Iris pigment epithelial cell (primary cell): ENCODE measurements around the gene PDIA2.
A peak's percentile ranks its signal among the peaks of the same experiment; 100 is the strongest.
"Not testable (repeated sequence)": the region's sequence is repeated elsewhere in the genome, so short reads cannot be mapped to it uniquely, and the experiment has no call there.

Experiments used
- DNase-seq: peaks from one replicate; pipeline ENCODE4 v3.0.0-alpha.2; 2011; ENCODE audit warnings: low read depth

PDIA2 gene, protein sequence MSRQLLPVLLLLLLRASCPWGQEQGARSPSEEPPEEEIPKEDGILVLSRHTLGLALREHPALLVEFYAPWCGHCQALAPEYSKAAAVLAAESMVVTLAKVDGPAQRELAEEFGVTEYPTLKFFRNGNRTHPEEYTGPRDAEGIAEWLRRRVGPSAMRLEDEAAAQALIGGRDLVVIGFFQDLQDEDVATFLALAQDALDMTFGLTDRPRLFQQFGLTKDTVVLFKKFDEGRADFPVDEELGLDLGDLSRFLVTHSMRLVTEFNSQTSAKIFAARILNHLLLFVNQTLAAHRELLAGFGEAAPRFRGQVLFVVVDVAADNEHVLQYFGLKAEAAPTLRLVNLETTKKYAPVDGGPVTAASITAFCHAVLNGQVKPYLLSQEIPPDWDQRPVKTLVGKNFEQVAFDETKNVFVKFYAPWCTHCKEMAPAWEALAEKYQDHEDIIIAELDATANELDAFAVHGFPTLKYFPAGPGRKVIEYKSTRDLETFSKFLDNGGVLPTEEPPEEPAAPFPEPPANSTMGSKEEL

GRCh38 chr16:283033-283805 lies at the start of gene PDIA2:
TSS of gene PDIA2 (plus strand) at chr16:283164. CDS start at chr16:283170, 6 bp downstream.
- DNase-seq = no peak

DNA sequence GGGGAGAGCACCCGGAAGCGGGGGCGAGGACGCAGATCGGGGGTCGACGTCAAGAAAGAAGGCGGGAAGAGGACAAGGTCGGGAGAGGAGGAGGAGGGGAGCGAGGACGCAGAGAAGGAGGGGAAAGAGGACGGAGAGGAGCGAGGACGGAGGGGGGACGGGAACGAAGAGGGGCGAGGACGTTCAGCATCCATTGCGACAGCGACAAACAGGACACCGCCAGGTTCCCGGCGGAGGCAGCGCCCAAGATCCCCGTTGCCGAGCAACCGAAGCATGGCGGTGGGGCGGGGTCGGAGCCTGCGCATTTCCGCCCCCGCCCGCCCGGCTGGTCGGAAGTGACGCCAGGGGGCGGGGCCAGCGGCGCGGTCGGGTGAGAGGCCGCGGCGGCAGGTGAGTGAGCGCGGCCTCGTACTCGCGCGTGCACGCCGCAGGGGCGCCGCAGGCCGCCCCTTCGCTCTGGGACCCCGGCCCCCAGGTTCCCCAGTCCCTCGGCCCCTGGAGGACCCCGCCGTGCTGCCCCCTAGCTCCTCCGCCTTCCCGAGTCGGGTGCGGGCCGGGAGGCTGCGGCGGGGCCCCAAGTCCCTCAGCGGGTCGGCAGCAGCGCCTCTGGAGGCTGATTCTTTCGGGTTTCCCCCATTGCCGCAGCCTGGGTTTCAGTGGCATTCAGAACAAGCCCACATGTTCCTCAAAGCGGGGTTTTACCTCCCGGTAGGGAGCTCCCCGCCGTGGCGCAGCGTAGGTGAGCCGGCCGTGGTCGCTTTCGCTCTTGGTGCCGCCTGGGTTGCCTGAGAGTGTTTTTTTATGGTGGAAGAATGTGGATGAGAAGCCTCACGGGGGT lies 48.3 kb upstream of the PDIA2 start, which contains the start of gene FAM234A:
Gene FAM234A (plus strand): TSS at position 354 of the 838 bp plus-strand sequence. CDS start 19,593 bp downstream, outside the sequence.
- peak; percentile 88 for DNase-seq

DNA sequence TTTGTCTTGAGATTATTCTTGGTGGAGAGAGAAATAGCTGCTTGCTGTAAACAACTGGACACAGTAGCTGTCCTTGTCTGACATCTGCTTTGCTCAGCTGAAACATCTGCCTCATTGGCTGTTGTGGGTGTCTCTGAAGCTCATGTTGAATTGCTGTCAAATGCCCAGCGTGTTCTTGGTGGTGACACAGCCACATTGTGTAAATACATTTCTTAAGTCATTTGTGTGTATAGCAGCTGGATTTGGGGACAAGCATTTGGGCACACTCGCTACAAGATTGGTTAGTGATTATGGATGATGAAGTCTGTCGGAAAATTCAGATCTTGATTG lies 43.1 kb upstream of the PDIA2 start:
- DNase-seq = no peak

- DNase-seq = no peak
These were observed 42.4 kb upstream of the PDIA2 start for GRCh38 chr16:240559-240958.

GRCh38 chr16:242281-242680 lies 40.7 kb upstream of the PDIA2 start:
- no peak for DNase-seq

- DNase-seq = no peak
These were observed 39.6 kb upstream of the PDIA2 start for GRCh38 chr16:243348-243747.

DNA sequence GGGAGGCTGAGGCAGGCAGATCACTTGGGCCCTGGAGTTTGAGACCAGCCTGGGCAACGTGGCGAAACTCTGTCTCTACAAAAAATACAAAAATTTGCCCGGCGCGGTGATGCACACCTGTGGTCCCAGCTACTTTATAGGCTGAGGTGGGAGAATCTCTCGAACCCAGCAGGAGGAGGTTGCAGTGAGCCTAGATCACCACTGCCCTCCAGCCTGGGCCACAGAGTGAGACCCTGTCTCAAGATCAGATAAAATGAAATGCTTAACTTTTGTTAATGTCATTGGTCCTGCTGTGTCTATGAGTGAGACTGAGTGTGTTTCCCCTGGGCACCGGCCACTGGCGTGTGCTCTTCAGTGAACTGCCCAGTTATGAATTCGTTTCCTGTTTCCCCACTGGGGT lies 37.9 kb upstream of the PDIA2 start:
- no peak for DNase-seq

GRCh38 chr16:247027-247426 lies 35.9 kb upstream of the PDIA2 start:
- no peak for DNase-seq

- DNase-seq = no peak
These were observed 33.5 kb upstream of the PDIA2 start for GRCh38 chr16:249431-249830.

DNA sequence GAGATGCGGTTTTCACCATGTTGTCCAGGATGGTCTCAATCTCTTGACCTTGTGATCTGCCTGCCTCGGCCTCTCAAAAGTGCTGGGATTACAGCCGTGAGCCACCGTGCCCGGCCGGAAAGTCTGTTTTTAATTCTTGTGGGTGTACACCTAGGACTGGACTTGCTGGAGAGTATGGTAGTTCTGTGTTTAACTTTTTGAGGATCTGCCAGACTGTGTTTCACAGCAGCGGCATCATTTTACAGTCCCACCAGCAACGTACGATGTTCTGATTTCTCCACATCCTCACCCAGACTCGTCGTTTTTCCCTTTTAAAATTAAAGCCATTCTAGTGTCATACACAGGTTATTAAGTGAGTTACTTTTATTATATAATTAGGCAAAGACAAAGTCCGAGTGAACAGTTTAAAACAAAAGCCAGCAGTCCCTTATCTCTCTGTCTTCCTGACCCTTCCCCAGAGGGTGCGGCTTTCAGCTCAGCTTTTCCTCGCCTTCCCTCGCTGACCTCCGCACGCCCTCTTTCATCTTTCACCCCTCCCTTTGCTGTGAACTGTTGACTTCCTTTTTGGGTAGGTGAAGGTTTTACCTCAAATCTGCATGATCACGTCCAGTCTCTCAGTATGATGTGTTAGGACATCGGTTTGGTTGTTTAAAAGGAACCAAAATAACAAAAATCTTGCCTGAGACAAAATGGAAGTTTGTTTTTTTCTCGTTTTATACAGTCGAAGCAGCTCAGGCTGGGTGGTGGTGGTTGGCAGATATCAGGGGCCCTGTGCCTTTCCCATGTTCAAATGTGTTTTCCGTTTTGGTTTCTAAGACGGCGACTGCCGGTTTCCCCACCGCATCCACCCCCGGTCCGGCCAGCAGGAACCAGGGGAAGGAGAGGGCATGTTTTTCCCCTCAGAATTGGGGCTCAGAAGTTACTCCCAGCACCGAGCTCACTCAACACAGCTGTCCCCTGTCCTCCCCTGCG lies 30.3 kb upstream of the PDIA2 start:
- peak; percentile 33 for DNase-seq

DNA sequence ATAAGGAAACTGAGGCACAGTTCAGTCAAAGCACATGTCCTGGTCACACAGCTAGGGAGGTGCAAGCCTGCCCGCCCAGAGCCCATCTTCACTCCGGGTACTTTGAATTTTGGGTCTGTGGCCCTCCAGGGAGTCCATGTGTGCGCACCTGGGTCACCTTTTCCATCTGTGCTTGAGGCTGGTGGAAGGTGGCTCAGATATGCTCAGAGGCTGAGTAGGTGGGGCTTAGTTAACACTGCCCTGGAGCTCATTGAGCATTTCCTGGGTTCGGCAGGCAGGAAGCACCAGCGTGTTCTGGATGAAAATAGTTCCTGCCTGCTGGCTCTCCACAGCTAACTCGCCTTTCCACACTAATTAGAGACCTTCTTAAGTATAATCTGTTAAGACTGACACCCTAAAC lies 29.1 kb upstream of the PDIA2 start:
- no peak for DNase-seq

GRCh38 chr16:254461-254860 lies 28.5 kb upstream of the PDIA2 start:
- DNase-seq = no peak

DNA sequence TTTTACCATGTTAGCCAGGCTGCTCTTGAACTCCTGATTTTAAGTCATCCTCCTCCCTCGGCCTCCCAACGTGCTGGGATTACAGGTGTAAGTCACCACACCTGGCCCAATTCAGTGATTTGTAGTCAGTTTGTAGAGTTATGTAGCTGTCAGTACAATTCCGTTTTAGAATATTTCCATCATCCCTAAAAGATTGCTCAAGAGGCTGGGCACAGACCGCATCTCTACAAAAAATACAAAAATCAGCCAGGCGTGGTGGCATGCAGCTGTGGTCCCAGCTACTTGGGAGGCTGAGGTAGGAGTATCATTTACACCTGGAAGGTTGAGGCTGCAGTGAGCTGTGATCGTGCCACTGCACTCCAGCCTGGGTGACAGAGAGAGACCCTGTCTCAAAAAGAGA lies 27.8 kb upstream of the PDIA2 start:
- DNase-seq = no peak

GRCh38 chr16:258091-258490 lies 24.9 kb upstream of the PDIA2 start:
- not testable (repeated sequence) for DNase-seq

DNA sequence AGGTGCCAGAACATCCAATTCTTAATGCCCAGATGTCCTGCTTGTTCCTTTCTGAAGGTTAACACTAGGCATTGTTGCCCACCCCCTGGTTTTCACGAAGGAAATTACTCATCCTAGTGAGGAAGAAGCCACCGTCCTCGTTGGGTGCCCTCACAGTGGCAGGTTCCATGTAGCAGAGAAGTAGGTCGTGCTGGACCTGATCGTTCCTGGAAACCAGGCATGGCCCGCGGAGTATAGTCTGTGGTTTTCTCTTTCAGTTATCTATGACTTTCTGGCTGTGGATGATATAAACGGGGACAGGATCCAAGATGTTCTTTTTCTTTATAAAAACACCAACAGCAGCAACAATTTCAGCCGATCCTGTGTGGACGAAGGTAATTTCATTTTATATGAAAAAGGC lies 23.7 kb upstream of the PDIA2 start:
- DNase-seq = no peak

DNA sequence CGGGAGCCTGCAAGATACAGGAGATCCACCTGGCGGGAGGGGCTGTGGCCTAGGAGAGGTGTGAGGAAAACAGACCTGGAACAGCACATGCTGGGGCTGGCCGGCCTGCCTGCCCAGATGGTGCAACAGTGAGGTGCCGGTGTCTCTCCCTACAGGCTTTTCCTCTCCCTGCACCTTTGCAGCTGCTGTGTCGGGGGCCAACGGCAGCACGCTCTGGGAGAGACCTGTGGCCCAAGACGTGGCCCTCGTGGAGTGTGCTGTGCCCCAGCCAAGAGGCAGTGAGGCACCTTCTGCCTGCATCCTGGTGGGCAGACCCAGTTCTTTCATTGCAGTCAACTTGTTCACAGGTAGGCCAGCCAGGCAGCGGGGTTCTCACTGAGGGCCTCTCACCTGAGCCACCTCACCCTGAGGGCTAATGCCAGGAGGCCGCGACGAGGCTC lies 23.1 kb upstream of the PDIA2 start:
- no peak for DNase-seq

DNA sequence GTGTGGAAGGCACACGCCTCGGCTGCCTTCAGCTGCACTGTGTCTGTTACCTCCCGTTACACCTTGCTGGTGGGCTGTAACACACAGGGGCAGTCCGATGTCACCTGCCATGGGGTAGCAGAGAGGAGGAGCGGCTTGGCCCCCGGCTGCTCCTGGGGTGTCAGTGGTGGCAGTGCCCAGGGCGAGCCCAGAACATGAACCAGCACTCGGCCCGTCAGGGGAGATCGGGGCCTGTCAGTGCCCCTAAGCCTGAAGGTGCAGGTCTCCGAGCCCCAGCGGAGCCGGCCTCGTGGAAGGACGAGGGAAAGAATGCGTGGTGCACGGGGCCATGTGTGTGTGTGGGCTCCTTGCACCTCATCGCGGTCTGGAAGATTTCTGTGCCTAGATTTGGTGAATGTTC lies 22.6 kb upstream of the PDIA2 start:
- DNase-seq = no peak

- no peak for DNase-seq
These were observed 21.8 kb upstream of the PDIA2 start for GRCh38 chr16:261031-261691.

DNA sequence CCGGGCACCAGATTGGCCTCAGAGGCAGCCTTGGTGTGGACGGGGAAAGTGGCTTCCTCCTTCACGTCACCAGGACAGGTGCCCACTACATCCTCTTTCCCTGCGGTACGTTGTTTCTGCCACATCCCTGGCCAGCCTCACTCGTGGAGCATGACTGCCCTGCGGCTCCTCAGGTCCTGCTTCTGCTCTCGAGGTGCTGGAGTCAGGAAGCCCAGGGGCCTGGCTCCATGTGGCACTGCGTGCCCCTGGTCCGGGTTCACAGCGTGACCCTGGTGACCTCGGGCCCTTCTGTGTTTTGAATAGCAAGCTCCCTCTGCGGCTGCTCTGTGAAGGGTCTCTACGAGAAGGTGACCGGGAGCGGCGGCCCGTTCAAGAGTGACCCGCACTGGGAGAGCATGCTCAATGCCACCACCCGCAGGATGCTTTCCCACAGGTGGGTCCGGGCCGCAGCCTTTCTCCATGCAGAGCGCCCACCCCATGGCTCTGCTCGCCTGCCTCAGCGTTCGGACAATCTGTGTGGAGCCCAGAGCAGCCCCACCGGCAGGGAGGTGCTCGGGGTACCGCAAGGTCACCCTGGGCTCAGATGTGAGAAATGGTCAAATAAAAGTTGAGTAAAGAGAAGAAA lies 20.7 kb upstream of the PDIA2 start:
- no peak for DNase-seq

GRCh38 chr16:263182-263774 lies 19.7 kb upstream of the PDIA2 start:
- no peak for DNase-seq
